ENCODE data around the gene NTHL1. TPM values are rescaled to one million over a fixed set of nuclear protein-coding genes. Genes with fewer than 3 reads are reported as not detected.

The NTHL1 gene
- total RNA-seq, 4 donors from 2014 or later: 18.8 to 58.4 (median 27.6) TPM

GRCh38 chr16:2004795-2005517 lies 42.7 kb downstream of the NTHL1 start:
- no peaks in the 10 kb centered on the region for H3K27me3 ChIP-seq
- H3K4me3 ChIP-seq: no peak overlapping the region
- TF ChIP-seq POLR2A (IDR thresholded peaks at IDR 0.05): no peak
- no peak for TF ChIP-seq CTCF (IDR thresholded peaks at IDR 0.05)
- H3K27ac ChIP-seq: no peak overlapping the region
- intact Hi-C loops (cut with DNase I; ENCODE audit: low total_unique reads): no loop called here
- peaks cover 0 to 25% of the 10 kb centered on the region in 2 donors for H3K4me1 ChIP-seq
- no peaks in the 10 kb centered on the region for H3K9me3 ChIP-seq
- DNase-seq: no peak
- H3K36me3 ChIP-seq: no peaks in the 10 kb centered on the region

- intact Hi-C loops (cut with DNase I; ENCODE audit: low total_unique reads): no loop called here
- Histone ChIP-seq H3K27me3 (no peaks in the 10 kb centered on the region), H3K4me1 (peaks cover 0 to 25% of the 10 kb centered on the region in 2 donors), H3K36me3 (no peaks in the 10 kb centered on the region), H3K27ac (no peak overlapping the region), H3K4me3 (no peak overlapping the region), H3K9me3 (no peaks in the 10 kb centered on the region)
- DNase-seq: peak; percentile 71 to 77
- TF ChIP-seq CTCF (IDR thresholded peaks at IDR 0.05) (peak; percentile 71 to 88 (median 82)), POLR2A (IDR thresholded peaks at IDR 0.05) (no peak)
These were observed 43.6 kb downstream of the NTHL1 start for GRCh38 chr16:2003827-2004641.

- Histone ChIP-seq H3K27me3 (no peaks in the 10 kb centered on the region), H3K9me3 (no peaks in the 10 kb centered on the region), H3K4me1 (peaks cover 0 to 25% of the 10 kb centered on the region in 2 donors), H3K27ac (no peak overlapping the region), H3K4me3 (no peak overlapping the region), H3K36me3 (no peaks in the 10 kb centered on the region)
- intact Hi-C loops (cut with DNase I; ENCODE audit: low total_unique reads): no loop called here
- no peak for DNase-seq
- no peak for TF ChIP-seq CTCF (IDR thresholded peaks at IDR 0.05)
- TF ChIP-seq POLR2A (IDR thresholded peaks at IDR 0.05): no peak
These were observed 44.3 kb downstream of the NTHL1 start for GRCh38 chr16:2003231-2003826.

GRCh38 chr16:2002406-2003230 lies 45.0 kb downstream of the NTHL1 start:
- Histone ChIP-seq H3K4me1 (peaks cover 0 to 18% of the 10 kb centered on the region in 2 donors), H3K36me3 (no peaks in the 10 kb centered on the region), H3K4me3 (no peak overlapping the region), H3K27ac (no peak overlapping the region), H3K27me3 (no peaks in the 10 kb centered on the region), H3K9me3 (no peaks in the 10 kb centered on the region)
- intact Hi-C loops (cut with DNase I; ENCODE audit: low total_unique reads): no loop called here
- no peak for DNase-seq
- TF ChIP-seq POLR2A (IDR thresholded peaks at IDR 0.05) (no peak), CTCF (IDR thresholded peaks at IDR 0.05) (no peak)
